ENCODE results near the gene NCK2.

NCK2 gene

DNA sequence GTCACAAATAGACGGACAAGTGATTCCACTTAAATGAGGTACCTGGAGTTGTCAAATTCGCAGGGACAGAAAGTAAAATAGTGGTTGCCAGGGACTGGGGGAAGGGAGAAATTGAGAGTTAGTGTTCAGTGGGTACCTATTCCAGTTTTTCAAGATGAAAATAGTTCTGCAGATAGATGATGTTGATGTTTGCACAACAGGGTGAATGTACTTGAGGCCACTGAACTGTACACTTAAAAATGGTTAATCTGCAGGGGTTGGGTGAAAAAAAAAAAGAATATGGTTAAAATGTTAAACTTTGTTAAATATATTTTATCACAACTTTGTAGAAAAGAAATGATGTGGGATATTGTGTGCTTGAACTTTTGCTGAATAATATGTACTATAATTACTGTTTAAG, 102.3 kb downstream of the NCK2 start:
- no peak for DNase-seq (ENCODE audit: low read depth in 2 of 2)

- DNase-seq (ENCODE audit: low read depth in 2 of 2), result no peak
Measured at GRCh38 chr2:105848367-105848766, 103.7 kb downstream of the NCK2 start.

DNA sequence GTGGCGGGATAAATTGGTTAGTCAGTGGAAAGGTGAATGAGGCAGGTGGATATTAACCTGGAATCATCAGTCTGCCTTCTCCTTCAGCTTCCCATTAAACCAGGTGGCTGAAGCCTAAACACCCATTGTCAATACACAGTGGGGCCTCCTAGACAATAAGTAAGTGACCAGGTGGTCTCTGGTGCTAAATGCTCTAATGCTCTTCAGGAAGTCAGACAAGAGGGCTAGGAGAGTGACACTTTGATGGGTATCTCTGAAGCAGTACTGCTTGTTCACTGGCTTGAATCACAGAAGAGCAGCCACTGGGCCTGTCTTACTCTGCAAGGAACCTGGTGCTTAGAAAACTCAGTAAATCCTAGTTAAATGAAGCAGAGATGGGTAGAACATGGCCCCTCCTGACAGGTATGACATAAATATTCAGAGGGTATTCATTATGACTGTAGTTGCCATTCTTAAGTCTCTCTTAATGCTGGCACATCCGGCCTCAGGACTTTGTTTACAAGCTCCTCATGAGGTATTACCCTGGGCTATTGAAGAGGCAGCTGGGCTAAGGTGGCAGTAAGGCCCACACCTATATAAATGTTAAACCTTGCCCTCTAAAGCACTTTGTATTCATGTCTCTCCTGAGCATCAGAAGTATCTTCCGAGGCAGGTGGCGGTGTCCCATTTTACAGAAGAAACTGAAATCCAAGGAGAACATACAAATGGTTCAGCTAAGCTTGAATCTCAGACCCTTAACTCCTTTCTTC, 104.9 kb downstream of the NCK2 start:
- DNase-seq (ENCODE audit: low read depth in 2 of 2), result no peak

DNA sequence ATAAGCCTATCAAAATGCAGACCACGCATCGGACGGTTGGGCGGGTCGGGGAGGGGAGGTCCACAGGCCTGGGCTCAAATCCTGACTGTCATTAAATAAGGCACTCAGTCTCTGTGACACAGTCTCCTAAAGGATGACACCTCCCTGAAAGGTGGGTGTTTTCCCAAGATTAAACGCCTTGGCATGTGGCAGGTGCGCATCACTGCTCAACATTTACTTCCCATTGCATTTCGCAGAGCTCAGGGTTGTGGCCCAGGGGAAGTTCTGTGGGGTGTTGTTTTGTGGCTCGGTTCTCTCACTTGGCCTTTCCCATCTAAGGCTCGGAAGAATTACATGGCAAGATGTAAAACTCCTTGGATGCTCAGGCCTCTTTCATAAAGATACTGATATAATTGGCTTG, 107.4 kb downstream of the NCK2 start:
- no peak for DNase-seq (ENCODE audit: low read depth in 2 of 2)

DNA sequence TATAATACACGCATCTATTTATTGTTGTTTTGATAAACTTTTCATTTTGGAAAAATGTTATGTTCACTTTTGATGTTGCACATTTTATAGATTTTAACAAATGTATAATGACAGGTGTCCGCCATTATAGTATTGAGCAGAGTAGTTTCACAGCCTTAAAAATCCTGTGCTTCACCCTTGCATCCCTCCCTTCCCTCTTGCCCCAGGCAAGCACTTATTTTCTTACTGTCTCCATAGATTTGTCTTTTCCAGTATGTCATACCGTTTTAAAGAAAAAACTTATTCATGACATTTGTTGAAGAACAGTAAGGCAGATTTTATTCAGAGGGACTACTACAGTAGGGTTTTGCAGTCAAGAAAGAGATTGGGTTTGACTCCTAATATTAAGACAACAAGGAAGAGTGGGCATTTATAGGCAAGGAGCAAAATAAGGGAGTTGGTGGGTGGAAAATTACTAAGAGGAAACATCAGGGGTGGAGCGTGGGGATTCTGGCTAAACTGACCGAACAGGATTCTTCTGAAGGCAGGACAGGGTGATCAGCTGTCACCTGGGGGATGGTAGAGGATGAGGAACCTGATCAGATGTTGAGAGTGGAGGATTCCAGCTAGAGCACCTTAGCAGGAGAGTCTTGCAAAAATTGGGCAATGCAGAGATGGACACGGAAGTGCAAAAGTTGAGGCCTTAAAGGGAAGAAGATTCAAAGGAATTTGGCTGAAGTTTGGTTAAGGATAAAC, 108.8 kb downstream of the NCK2 start:
- DNase-seq (ENCODE audit: low read depth in 2 of 2), result no peak

DNA sequence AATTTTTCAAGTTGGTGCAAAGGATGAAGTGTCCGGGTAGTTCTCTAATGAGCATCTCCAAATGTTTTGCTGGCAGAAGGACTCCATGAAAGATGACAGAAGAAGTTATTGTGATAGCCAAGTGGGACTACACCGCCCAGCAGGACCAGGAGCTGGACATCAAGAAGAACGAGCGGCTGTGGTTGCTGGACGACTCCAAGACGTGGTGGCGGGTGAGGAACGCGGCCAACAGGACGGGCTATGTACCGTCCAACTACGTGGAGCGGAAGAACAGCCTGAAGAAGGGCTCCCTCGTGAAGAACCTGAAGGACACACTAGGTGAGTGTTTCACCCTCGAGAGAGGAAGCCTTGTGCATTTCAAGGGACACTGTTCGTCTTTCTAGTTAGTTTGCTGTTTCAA, 110.3 kb downstream of the NCK2 start:
- no peak for DNase-seq (ENCODE audit: low read depth in 2 of 2)

- DNase-seq (ENCODE audit: low read depth in 2 of 2), result no peak
Measured at GRCh38 chr2:105856581-105856980, 111.9 kb downstream of the NCK2 start.

DNA sequence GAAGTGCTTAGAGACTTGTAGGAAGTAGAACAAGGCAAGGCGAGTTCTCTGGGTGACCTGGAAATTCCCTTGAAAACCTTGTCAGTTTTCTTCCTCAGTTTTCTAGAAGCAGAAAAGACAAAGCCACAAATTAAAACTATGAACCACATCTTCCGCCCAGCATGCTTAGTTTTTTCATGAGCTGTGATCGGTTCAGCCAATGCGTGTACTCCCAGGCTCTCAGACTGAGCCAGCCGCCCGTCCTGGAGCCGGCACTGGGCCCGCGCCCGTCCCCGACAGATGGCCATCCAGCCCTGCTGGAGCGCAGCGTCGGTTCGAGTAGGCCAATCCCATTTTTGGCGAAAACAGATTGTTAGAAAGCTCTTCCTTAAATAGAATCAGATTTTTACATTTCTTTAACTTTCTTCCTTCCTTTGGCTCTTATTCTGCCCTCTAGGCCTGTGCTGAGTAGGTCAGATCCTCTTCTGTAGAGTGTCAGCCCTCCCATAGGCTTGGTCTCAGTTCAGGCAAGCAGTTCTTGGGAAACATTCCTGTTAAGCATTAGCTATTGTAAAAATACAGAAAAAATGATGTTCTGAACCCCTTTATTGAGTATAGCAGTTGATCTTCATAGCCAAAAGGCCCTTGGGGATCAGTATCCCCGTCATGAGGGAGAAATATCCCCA, 112.5 kb downstream of the NCK2 start:
- no peak for DNase-seq (ENCODE audit: low read depth in 2 of 2)

DNA sequence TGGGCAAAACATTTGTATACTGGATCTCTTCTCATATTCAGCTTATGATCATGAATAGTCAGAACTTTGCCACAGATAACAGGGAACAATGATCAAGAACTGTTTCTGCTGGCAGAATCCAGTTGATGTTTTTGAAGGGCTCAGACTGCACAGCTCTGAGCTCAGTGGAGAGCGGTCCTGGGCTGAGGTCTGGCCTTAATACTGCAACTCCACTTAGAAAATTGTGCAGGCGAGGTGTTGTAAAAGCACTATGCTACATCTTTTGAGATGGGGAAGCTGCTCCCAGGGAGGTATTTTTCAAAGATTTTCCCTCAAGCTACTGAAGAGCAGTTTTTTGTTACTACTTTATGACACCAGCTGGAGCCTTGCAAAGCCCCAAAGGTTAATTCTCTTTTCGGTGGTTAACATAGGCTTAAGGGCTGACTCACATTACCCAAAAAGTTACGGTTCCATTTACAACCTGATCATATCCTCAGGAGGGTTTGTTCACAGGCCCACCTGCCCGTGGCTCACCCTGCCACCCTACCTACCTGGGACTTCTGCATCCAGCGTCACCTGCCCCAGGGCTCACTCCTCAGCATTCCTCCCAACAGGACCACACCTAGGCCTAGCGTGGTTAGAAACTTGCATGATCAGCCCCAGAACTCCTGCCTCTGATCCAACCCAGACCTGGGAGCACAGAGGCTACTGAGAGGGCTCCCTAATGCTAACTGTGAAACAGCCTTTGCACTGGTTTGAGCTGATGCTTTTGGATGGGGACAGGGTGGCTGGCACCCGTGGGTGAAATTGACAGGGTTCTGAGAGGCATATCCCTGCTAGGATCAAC, 114.4 kb downstream of the NCK2 start:
- no peak for DNase-seq (ENCODE audit: low read depth in 2 of 2)

DNA sequence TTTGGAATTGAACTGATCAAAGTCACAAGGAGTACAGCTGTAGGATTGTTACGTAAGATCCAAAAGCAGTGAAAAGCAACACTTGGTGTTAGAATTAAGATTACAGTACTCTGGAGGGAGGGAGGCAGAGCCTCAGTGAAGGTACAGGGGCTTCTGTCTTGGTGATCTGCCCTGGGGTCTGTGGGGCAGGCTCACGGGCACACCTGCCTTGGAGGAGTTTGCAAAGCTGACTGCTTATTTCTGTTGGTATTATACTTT, 114.9 kb downstream of the NCK2 start:
- DNase-seq (ENCODE audit: low read depth in 2 of 2), result no peak

DNA sequence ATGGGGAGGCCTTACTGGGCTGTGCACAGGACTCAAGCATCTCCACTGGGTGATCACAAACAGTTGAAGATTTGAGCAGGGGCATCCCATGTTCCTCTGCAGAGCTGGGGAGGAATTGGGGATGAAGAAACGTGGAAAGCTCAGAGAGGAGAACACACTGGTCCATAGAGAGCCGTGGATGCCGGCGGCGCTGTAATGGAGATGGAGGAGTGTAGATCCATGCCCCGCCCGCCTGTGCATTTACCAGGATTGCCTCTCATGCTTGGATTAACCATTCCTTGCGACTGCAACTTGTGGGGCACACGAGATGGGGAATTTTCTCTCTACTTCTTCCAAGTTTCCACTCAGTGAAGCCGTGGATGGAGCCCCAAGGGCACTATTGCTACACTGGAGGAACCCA, 115.9 kb downstream of the NCK2 start:
- DNase-seq (ENCODE audit: low read depth in 2 of 2), result no peak

- DNase-seq (ENCODE audit: low read depth in 2 of 2), result no peak
Measured at GRCh38 chr2:105861200-105861599, 116.5 kb downstream of the NCK2 start.

DNA sequence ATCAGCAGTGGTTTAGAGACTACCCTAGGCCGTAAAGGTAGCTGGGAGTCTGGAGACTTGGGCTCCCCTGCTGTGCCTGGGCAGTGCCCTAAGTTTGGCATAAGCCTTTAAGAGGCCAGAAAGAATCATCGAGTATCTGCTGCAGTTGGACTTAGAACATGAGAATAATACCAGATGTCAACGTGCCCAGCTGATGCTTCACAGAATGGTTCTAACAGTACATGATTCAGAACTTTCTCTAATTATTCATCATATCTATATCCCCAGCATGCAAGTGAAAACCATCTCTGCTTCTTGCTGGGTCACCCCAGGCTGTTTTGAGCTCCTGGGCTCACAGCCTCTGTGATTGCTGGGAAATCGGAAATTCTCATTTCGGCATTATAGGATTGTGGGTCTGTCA, 118.1 kb downstream of the NCK2 start:
- DNase-seq (ENCODE audit: low read depth in 2 of 2), result no peak

GRCh38 chr2:105864262-105864661, 119.5 kb downstream of the NCK2 start:
- DNase-seq (ENCODE audit: low read depth in 2 of 2), result no peak

- no peak for DNase-seq (ENCODE audit: low read depth in 2 of 2)
Measured at GRCh38 chr2:105865222-105865913, 120.7 kb downstream of the NCK2 start.

DNA sequence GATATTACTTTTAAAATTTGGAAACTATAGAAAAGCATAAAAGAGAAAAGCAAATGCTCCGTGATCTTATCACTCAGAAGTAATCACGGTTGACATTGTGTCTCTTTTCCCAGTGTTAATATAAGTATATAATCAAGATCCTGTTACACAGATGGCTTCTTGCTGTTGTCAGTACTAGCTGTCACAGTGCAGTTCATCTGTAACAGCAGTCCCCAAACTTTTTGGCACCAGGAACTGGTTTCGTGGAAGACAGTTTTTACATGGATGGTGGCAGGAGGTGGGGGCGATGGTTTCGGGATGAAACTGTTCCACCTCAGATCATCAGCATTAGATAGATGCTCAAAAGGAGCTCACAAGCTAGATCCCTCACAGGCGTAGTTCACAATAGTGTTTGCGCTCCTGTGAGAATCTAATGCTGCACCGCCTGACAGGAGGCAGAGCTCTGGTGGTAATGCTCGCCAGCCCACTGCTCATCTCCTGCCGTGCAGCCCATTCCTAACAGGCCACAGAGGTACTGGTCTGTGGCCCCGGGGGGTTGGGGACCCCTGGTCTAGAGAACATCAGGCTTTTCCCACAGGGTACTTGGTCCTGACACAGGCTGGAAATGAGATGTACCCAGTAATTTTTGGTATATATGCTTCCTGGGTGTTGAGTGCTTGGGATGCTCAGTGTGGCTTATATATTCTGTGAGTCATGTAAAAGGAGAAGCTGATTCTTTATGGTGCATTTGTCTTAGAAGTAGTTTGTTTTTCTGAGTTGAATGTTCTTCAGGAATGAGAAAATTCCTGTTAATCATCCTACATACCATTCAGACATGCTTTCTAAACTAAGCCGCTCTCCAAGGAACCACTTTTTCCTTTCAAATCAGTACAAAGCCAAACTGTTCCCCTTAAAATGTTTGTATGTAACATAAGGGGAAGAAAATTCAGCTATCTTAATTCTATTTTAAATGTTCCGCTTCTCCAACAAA, 121.8 kb downstream of the NCK2 start:
- peak; percentile 44 to 46 for DNase-seq (ENCODE audit: low read depth in 2 of 2)

GRCh38 chr2:105867587-105867986, 122.9 kb downstream of the NCK2 start:
- no peak for DNase-seq (ENCODE audit: low read depth in 2 of 2)

DNA sequence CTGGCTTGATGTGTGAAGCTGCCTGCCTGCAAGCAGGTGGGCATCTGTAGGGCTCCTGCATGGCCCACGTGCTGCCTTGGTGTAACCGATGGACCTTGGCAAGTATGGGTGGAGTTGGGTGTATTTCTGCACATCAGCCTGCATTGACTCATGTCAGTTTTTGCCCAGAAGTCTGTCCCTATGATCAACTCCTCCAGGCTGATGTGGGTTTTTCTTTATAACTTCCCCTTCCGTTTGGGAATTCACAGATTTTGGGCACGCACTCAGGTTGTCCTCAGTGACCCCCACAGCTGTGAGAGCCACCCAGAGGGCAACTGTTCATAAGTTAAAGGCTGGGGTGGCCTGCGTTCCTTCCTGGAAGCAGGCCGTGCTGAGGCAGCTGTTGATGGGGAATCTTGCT, 123.3 kb downstream of the NCK2 start:
- DNase-seq (ENCODE audit: low read depth in 2 of 2), result no peak

DNA sequence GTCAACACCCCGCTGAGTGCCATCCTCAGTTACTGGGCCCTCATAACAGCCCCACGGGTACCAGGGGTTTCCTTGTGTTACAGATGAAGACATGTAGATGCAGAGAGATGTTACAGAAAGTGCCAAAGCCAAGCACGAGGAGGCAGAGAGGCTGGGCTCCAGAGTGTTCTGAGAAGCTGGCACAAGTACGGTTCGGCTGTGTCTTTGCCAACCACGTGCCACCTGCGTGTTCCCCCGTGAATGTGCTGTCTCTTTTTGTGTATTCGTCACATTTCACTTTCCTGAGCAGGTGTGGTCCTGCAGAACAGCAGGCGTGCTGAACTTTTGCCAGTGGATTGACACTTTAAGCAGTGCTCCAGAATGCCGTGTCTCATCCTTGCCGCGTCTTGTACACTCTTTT, 124.6 kb downstream of the NCK2 start:
- DNase-seq (ENCODE audit: low read depth in 2 of 2), result no peak

DNA sequence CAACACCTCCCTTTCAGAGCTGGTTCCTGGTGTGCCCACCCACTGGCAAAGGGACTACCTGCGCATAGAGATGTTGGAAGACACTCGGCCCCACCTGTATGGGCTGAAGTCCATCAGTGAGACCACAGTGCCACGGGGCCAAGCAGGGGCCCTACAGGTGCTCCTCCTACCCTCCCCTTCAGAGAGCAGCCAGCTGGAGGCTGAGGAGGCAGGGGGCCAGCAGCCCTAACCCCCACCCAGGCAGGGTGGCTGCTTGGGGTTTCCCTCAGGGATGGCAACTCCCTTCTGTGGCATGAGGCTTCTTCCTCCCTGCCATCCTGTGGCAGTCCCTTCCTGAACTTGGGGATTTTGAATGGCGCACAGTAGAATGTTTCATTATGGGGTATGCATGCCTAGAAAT, 125.3 kb downstream of the NCK2 start:
- no peak for DNase-seq (ENCODE audit: low read depth in 2 of 2)

- no peak for DNase-seq (ENCODE audit: low read depth in 2 of 2)
Measured at GRCh38 chr2:105870858-105871257, 126.1 kb downstream of the NCK2 start.
